Spleen (tissue), 7 donors: ENCODE results near the gene ARMC3.

Experiments
- POLR2A ChIP-seq, 3 donors: fragments of 450-650 bp; IDR thresholded peaks; one replicate each; pipeline ENCODE4 v1.5.1; 2017; ENCODE audit warnings: antibody characterized with exemption in 3 of 3, mild to moderate bottlenecking in 1 of 3
- TF ChIP-seq, protein P1 (sequence below), 11 experiments: fragments of 200-600 bp in 7 of 11; fragments of 450-650 bp in 4 of 11; sonication (generic) in 4 of 11; IDR thresholded peaks in 8 of 11; conservative IDR thresholded peaks in 3 of 11; 1 replicate in 7 of 11; 2 replicates in 4 of 11; pipeline versions ENCODE4 v1.4.0 to v1.8.0; 2016 to 2021; ENCODE audit warnings: antibody characterized with exemption in 11 of 11, inconsistent platforms in 4 of 11, mild to moderate bottlenecking in 1 of 11
- donor health status: DM: no; HTN: no; CAD: no; lungs with moderate emphysema.
- donor health status: DM: no; HTN: no; CAD: no.
- donor health status: DM: no; HTN: no; CAD: no.

DNA sequence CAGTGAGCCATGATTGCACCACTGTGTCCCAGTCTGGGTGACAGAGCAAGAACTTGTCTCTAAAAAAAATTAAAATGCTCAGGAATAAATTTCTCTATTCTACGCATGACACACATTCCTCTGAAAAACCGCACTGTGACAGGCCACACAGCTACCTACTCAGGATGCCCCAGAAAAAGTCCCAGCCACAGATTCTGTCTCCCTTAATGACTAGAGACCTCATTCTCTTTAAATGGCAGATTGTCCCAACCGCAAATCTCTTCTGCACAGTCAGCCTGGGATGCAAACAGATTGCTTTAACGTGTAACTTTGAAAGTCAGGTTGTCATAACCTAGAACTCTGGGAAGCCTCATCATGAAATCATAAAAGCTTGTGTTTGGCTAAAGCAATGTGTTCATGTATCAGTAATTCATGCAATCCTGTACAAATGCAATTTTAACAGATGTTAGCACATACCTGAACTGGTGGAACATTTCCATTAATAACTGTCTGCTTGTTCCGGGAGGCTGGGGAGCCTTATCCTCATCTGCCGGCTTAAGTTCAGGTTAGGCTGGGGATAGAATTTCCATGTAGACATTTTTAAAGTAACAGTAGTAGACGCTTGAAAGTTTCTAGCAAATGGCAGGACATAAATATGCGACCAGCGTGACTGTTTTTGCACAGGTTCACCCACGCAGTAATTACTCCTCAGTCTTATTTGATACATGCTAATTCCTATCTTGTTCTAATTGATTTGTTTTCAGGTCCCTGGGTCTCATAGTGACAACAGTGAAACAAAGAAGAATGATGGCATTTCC is 141.4 kb downstream of the ARMC3 start:
- TF ChIP-seq, protein P1, sequence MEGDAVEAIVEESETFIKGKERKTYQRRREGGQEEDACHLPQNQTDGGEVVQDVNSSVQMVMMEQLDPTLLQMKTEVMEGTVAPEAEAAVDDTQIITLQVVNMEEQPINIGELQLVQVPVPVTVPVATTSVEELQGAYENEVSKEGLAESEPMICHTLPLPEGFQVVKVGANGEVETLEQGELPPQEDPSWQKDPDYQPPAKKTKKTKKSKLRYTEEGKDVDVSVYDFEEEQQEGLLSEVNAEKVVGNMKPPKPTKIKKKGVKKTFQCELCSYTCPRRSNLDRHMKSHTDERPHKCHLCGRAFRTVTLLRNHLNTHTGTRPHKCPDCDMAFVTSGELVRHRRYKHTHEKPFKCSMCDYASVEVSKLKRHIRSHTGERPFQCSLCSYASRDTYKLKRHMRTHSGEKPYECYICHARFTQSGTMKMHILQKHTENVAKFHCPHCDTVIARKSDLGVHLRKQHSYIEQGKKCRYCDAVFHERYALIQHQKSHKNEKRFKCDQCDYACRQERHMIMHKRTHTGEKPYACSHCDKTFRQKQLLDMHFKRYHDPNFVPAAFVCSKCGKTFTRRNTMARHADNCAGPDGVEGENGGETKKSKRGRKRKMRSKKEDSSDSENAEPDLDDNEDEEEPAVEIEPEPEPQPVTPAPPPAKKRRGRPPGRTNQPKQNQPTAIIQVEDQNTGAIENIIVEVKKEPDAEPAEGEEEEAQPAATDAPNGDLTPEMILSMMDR (IDR thresholded peaks at IDR 0.05 in 8 of 11, conservative IDR thresholded peaks at IDR 0.05 in 3 of 11), result no peak
- TF ChIP-seq POLR2A (IDR thresholded peaks at IDR 0.05), result no peak
